SK-N-SH (cell line): ENCODE data around the gene NLGN1. TPM values are rescaled to one million over a fixed set of nuclear protein-coding genes. Genes with fewer than 3 reads are reported as not detected.

Experiments used
- CTCF ChIA-PET: fragments of 300-600, 350-600 bp; formaldehyde crosslinking; extraction: SDS; loops from one replicate; lab custom pipeline; 2021; lab: Yijun Ruan, JAX
- POLR2A ChIA-PET: fragments of 350-600 bp; sonication (Branson Sonifier 250); formaldehyde crosslinking; extraction: SDS; loops from one replicate; lab custom pipeline; 2020; ENCODE audit warnings: antibody characterized with exemption, inconsistent platforms; lab: Yijun Ruan, JAX
- DNase-seq: peaks from one replicate; pipeline ENCODE4 v3.0.0; 2012
- H2AFZ ChIP-seq: fragments of 200-600 bp; sonication (generic); 2 replicates; pipeline ENCODE4 v1.8.1; 2016; ENCODE audit warnings: antibody characterized with exemption, mild to moderate bottlenecking, low read depth
- H3F3A ChIP-seq: fragments of 200-600 bp; sonication (generic); replicated peaks from 2 replicates; pipeline ENCODE3; 2016; ENCODE audit warnings: antibody characterized with exemption, mild to moderate bottlenecking; ENCODE audit not compliant: insufficient read depth
- H3K27ac ChIP-seq, 2 experiments: fragments of 200-500 bp in 1 of 2; fragments of 200-600 bp in 1 of 2; sonication (Bioruptor generic) in 1 of 2; sonication (generic), shearing (Covaris generic) in 1 of 2; 2 replicates each; pipeline versions ENCODE4 v1.5.1 to v1.6.1; 2014 to 2016; ENCODE audit warnings: low read depth in 2 of 2, inconsistent platforms in 1 of 2, low read length in 1 of 2, mild to moderate bottlenecking in 1 of 2, mixed read lengths in 1 of 2
- H3K27me3 ChIP-seq: fragments of 200-600 bp; sonication (generic), shearing (Covaris generic); 2 replicates; pipeline ENCODE4 v1.6.1; 2016; ENCODE audit warnings: mixed run types; ENCODE audit not compliant: insufficient read depth
- H3K36me3 ChIP-seq, 2 experiments: fragments of 200-500 bp in 1 of 2; fragments of 200-600 bp in 1 of 2; sonication (Bioruptor generic) in 1 of 2; sonication (generic) in 1 of 2; replicated peaks in 1 of 2; 2 replicates each; pipeline versions ENCODE3 to v1.5.1; 2014 to 2016; ENCODE audit warnings: low read length in 1 of 2, mild to moderate bottlenecking in 1 of 2; ENCODE audit not compliant: insufficient read depth in 2 of 2, control insufficient read depth in 1 of 2
- H3K4me1 ChIP-seq, 2 experiments: fragments of 200-500 bp in 1 of 2; fragments of 200-600 bp in 1 of 2; sonication (Bioruptor generic) in 1 of 2; sonication (generic), shearing (Covaris generic) in 1 of 2; 2 replicates each; pipeline versions ENCODE4 v1.5.1 to v1.6.1; 2014 to 2016; ENCODE audit warnings: low read depth in 1 of 2, low read length in 1 of 2, mixed run types in 1 of 2; ENCODE audit not compliant: insufficient read depth in 2 of 2, control insufficient read depth in 1 of 2
- H3K4me2 ChIP-seq: fragments of 200-600 bp; sonication (generic), shearing (Covaris generic); 2 replicates; pipeline ENCODE4 v1.6.1; 2017; ENCODE audit warnings: mixed run types
- H3K4me3 ChIP-seq, 2 experiments: fragments of 200-500 bp in 1 of 2; fragments of 200-600 bp in 1 of 2; sonication (Bioruptor generic) in 1 of 2; sonication (generic), shearing (Covaris generic) in 1 of 2; 2 replicates each; pipeline versions ENCODE4 v1.5.1 to v1.8.1; 2014 to 2016; ENCODE audit warnings: low read depth in 2 of 2, inconsistent platforms in 1 of 2, low read length in 1 of 2, mild to moderate bottlenecking in 1 of 2, mixed read lengths in 1 of 2, moderate library complexity in 1 of 2
- H3K79me2 ChIP-seq: fragments of 200-600 bp; sonication (generic); 2 replicates; pipeline ENCODE4 v1.8.1; 2017; ENCODE audit warnings: mild to moderate bottlenecking; ENCODE audit not compliant: insufficient read depth
- H3K9ac ChIP-seq: fragments of 200-600 bp; sonication (generic); 2 replicates; pipeline ENCODE4 v1.6.1; 2017; ENCODE audit warnings: mixed run types
- H3K9me2 ChIP-seq: fragments of 200-600 bp; sonication (generic); 2 replicates; pipeline ENCODE4 v1.6.1; 2017; ENCODE audit warnings: mixed run types
- H3K9me3 ChIP-seq: fragments of 200-600 bp; sonication (generic); 2 replicates; pipeline ENCODE4 v1.6.1; 2017; ENCODE audit warnings: mixed run types, mild to moderate bottlenecking, moderate library complexity
- H4K20me1 ChIP-seq: fragments of 200-600 bp; sonication (generic); 2 replicates; pipeline ENCODE4 v1.6.1; 2017; ENCODE audit warnings: mild to moderate bottlenecking, mixed run types; ENCODE audit not compliant: insufficient read depth
- CHD2 ChIP-seq: fragments of 150-350 bp; IDR thresholded peaks from 2 replicates; pipeline ENCODE4 v1.6.1; 2018; ENCODE audit warnings: low read length; ENCODE audit not compliant: partially characterized antibody
- ELF1 ChIP-seq: IDR thresholded peaks from 2 replicates; pipeline ENCODE4 v1.4.0; 2012
- EP300 ChIP-seq, 2 experiments: IDR thresholded peaks; 2 replicates each; pipeline versions ENCODE4 v1.4.0 to v1.6.1; 2012; ENCODE audit warnings: borderline replicate concordance in 1 of 2, low read depth in 1 of 2, low read length in 1 of 2
- EZH2phosphoT487 ChIP-seq: fragments of 200-600 bp; sonication (generic); IDR thresholded peaks from 2 replicates; pipeline ENCODE4 v1.6.1; 2017; ENCODE audit warnings: low read depth, mixed run types, mild to moderate bottlenecking, antibody characterized with exemption, moderate library complexity, borderline replicate concordance
- FOXJ3 ChIP-seq: sonication (generic); formaldehyde crosslinking; IDR thresholded peaks from 2 replicates; pipeline ENCODE4 v1.5.1; 2020; ENCODE audit warnings: mild to moderate bottlenecking, missing genetic modification reagents
- FOXM1 ChIP-seq: IDR thresholded peaks from 2 replicates; pipeline ENCODE4 v1.4.0; 2012; ENCODE audit warnings: low read depth, mild to moderate bottlenecking
- GABPA ChIP-seq: IDR thresholded peaks from 2 replicates; pipeline ENCODE4 v1.4.0; 2012; ENCODE audit warnings: low read depth, mild to moderate bottlenecking
- IRF3 ChIP-seq: fragments of 150-350 bp; IDR thresholded peaks from 2 replicates; pipeline ENCODE4 v1.6.1; 2016; ENCODE audit warnings: mild to moderate bottlenecking, low read depth, low read length
- PBX3 ChIP-seq: IDR thresholded peaks from 2 replicates; pipeline ENCODE4; 2012
- POLR2AphosphoS5 ChIP-seq: IDR thresholded peaks from 2 replicates; pipeline ENCODE4 v1.6.1; 2012; ENCODE audit warnings: low read depth, low read length
- RAD21 ChIP-seq: IDR thresholded peaks from 2 replicates; pipeline ENCODE4 v1.6.1; 2012; ENCODE audit warnings: mild to moderate bottlenecking, low read length
- RCOR1 ChIP-seq: fragments of 150-350 bp; IDR thresholded peaks from 2 replicates; pipeline ENCODE4 v1.6.1; 2017; ENCODE audit warnings: antibody characterized with exemption, low read length
- REST ChIP-seq: IDR thresholded peaks from 2 replicates; pipeline ENCODE4 v1.6.1; 2012; ENCODE audit warnings: mild to moderate bottlenecking, low read depth, low read length, moderate library complexity
- RXRA ChIP-seq: IDR thresholded peaks from 2 replicates; pipeline ENCODE4 v1.4.0; 2012; ENCODE audit warnings: low read depth, mild to moderate bottlenecking, borderline replicate concordance
- SMC3 ChIP-seq: IDR thresholded peaks from 2 replicates; pipeline ENCODE4 v1.6.1; 2012; ENCODE audit warnings: low read depth, low read length, improper control_type of control experiment
- TEAD4 ChIP-seq: IDR thresholded peaks from 2 replicates; pipeline ENCODE4 v1.4.0; 2012; ENCODE audit warnings: mild to moderate bottlenecking, borderline replicate concordance; ENCODE audit not compliant: insufficient read depth
- USF1 ChIP-seq: IDR thresholded peaks from 2 replicates; pipeline ENCODE4 v1.4.0; 2012; ENCODE audit warnings: low read depth, borderline replicate concordance
- USF2 ChIP-seq: fragments of 150-350 bp; IDR thresholded peaks from 2 replicates; pipeline ENCODE4 v1.6.1; 2017; ENCODE audit warnings: antibody characterized with exemption, low read length, low read depth, borderline replicate concordance
- ZBTB33 ChIP-seq: IDR thresholded peaks from 2 replicates; pipeline ENCODE4 v1.4.0; 2012; ENCODE audit warnings: low read depth, borderline replicate concordance
- WGBS: methylation state at CpG from one replicate; pipeline ENCODE4 v1.1.6; 2017; ENCODE audit warnings: low lambda C conversion rate; 5-methylcytosine and 5-hydroxymethylcytosine counted together
- polyA plus RNA-seq, 3 experiments: library from polyadenylated mRNA; depleted of rRNA; stranded (reverse); fragments of >200 nt; gene quantifications; 2 replicates each; pipeline ENCODE4 v1.2.3, GENCODE V29; 2012

The NLGN1 gene
- polyA plus RNA-seq, 1 of the 3 experiments (the other 2 are of a cell fraction), result 1.5 TPM

- no peak for TF ChIP-seq SMC3
Measured at GRCh38 chr3:174253940-174254339, 856.4 kb downstream of the NLGN1 start (continued).

- Histone ChIP-seq H3F3A (peaks cover under 1% of the 10 kb centered on the region), H3K4me3 (no peak overlapping the region), H3K9ac (no peak overlapping the region), H3K36me3 (no peaks in the 10 kb centered on the region), H3K4me1 (peaks cover 0 to 2% of the 10 kb centered on the region in 2 experiments; a peak in 3 of 4 replicates), H3K79me2 (no peaks in the 10 kb centered on the region), H3K27me3 (no peaks in the 10 kb centered on the region), H3K27ac (no peak overlapping the region), H2AFZ (no peak overlapping the region), H4K20me1 (no peaks in the 10 kb centered on the region), H3K9me2 (no peaks in the 10 kb centered on the region), H3K4me2 (no peak overlapping the region), H3K9me3 (0 out of 2 replicates have a peak, but pooled peaks cover 3% of the 10 kb centered on the region)
- ChIA-PET POLR2A (no interaction called here), CTCF (no interaction called here)
- 95% methylated on average over 6 of the region's 6 CpGs for WGBS
- TF ChIP-seq FOXM1 (no peak), TEAD4 (no peak), ZBTB33 (no peak), POLR2AphosphoS5 (no peak), GABPA (no peak), REST (no peak), USF2 (no peak), RAD21 (no peak), FOXJ3 (CRISPR knock-in tag) (no peak), PBX3 (no peak), EP300 (IDR thresholded peaks at IDR 0.05; ENCODE audit: borderline replicate concordance in 1 of 2, low read depth in 1 of 2, low read length in 1 of 2) (no peak), RXRA (no peak), EZH2phosphoT487 (no peak), USF1 (no peak), ELF1 (no peak), IRF3 (no peak), CHD2 (no peak), RCOR1 (no peak), SMC3 (no peak)
- no peak for DNase-seq
Measured at GRCh38 chr3:174255454-174255853, 857.9 kb downstream of the NLGN1 start.
